ENCODE data around the gene MAML3.
A peak's percentile ranks its signal among the peaks of the same experiment; 100 is the strongest.

DNA sequence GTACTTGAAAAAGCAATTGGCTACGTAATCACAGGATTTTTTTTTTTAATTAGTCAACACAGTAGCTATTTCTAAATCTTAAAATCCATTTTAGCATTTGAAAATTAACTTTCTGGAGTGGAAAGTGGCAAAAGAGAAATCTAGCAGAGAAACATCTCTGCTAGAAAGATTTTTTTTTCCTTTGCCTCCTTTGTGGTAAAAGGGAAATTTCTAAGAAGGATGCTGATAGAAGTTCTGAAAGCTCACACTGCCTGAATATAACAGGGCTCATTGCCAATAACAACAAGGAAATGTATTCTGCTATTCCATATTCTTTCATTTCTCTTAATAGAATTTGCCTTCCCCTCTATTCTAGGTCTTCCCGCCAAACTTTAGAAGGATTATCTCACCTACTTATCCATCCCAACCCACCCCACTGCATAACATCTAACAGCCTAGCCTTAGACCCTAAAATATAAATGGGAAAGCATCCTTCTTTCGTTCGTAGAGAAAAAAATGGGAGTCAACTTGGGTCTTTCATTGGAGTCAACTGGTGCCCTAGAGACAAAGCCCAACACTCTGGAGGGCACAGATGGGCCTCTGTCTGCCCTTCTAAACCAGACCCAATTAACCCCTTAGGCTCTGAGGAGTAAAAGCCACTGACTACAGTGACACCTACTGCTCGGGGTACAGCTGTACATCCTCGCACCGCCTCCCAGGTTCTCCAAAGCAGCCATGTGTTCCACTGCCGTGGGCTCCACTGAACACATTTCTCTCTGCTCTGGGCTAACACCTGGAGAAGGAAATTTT is 103.9 kb downstream of the MAML3 start:
- TF ChIP-seq, protein P1, sequence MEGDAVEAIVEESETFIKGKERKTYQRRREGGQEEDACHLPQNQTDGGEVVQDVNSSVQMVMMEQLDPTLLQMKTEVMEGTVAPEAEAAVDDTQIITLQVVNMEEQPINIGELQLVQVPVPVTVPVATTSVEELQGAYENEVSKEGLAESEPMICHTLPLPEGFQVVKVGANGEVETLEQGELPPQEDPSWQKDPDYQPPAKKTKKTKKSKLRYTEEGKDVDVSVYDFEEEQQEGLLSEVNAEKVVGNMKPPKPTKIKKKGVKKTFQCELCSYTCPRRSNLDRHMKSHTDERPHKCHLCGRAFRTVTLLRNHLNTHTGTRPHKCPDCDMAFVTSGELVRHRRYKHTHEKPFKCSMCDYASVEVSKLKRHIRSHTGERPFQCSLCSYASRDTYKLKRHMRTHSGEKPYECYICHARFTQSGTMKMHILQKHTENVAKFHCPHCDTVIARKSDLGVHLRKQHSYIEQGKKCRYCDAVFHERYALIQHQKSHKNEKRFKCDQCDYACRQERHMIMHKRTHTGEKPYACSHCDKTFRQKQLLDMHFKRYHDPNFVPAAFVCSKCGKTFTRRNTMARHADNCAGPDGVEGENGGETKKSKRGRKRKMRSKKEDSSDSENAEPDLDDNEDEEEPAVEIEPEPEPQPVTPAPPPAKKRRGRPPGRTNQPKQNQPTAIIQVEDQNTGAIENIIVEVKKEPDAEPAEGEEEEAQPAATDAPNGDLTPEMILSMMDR (IDR thresholded peaks at IDR 0.05; ENCODE audit: low read length) = peak; percentile 60
- no peak for TF ChIP-seq EZH2 (IDR thresholded peaks at IDR 0.05; ENCODE audit: borderline replicate concordance, low read length)
